ENCODE data around the gene FSTL5.

The FSTL5 gene

GRCh38 chr4:161704040-161704439, 459.8 kb downstream of the FSTL5 start:
- DNase-seq (ENCODE audit: low read depth), result no peak

GRCh38 chr4:161702287-161702686, 461.5 kb downstream of the FSTL5 start:
- DNase-seq (ENCODE audit: low read depth), result no peak

- no peak for DNase-seq (ENCODE audit: low read depth)
Measured at GRCh38 chr4:161696944-161697343, 466.9 kb downstream of the FSTL5 start.

- no peak for DNase-seq (ENCODE audit: low read depth)
Measured at GRCh38 chr4:161680146-161680545, 483.7 kb downstream of the FSTL5 start.

GRCh38 chr4:161664740-161665139, 499.1 kb downstream of the FSTL5 start:
- DNase-seq (ENCODE audit: low read depth), result no peak

GRCh38 chr4:161663844-161664243, 500.0 kb downstream of the FSTL5 start:
- no peak for DNase-seq (ENCODE audit: low read depth)

- DNase-seq (ENCODE audit: low read depth), result no peak
Measured at GRCh38 chr4:161658676-161659075, 505.1 kb downstream of the FSTL5 start.

GRCh38 chr4:161657616-161658015, 506.2 kb downstream of the FSTL5 start:
- DNase-seq (ENCODE audit: low read depth), result no peak

- DNase-seq (ENCODE audit: low read depth), result no peak
Measured at GRCh38 chr4:161656594-161656993, 507.2 kb downstream of the FSTL5 start.

- no peak for DNase-seq (ENCODE audit: low read depth)
Measured at GRCh38 chr4:161655148-161655547, 508.7 kb downstream of the FSTL5 start.

GRCh38 chr4:161653697-161654096, 510.1 kb downstream of the FSTL5 start:
- DNase-seq (ENCODE audit: low read depth), result no peak

GRCh38 chr4:161651586-161651985, 512.2 kb downstream of the FSTL5 start:
- no peak for DNase-seq (ENCODE audit: low read depth)

GRCh38 chr4:161650812-161651211, 513.0 kb downstream of the FSTL5 start:
- DNase-seq (ENCODE audit: low read depth), result no peak

- DNase-seq (ENCODE audit: low read depth), result no peak
Measured at GRCh38 chr4:161647757-161648156, 516.0 kb downstream of the FSTL5 start.

GRCh38 chr4:161642708-161643107, 521.1 kb downstream of the FSTL5 start:
- DNase-seq (ENCODE audit: low read depth), result no peak

- DNase-seq (ENCODE audit: low read depth), result no peak
Measured at GRCh38 chr4:161629694-161630441, 533.9 kb downstream of the FSTL5 start.

- no peak for DNase-seq (ENCODE audit: low read depth)
Measured at GRCh38 chr4:161604516-161605300, 559.1 kb downstream of the FSTL5 start.

GRCh38 chr4:161601011-161601410, 562.8 kb downstream of the FSTL5 start:
- no peak for DNase-seq (ENCODE audit: low read depth)

- DNase-seq (ENCODE audit: low read depth), result no peak
Measured at GRCh38 chr4:161595230-161595771, 568.5 kb downstream of the FSTL5 start.

- DNase-seq (ENCODE audit: low read depth), result no peak
Measured at GRCh38 chr4:161585011-161585410, 578.8 kb downstream of the FSTL5 start.

- DNase-seq (ENCODE audit: low read depth), result no peak
Measured at GRCh38 chr4:161583549-161583948, 580.3 kb downstream of the FSTL5 start.

GRCh38 chr4:161581262-161582230, 582.3 kb downstream of the FSTL5 start:
- DNase-seq (ENCODE audit: low read depth), result no peak
